H54 (cell line): ENCODE measurements around the gene PDE6C.

Experiments used
- DNase-seq: peaks from one replicate; pipeline ENCODE4 v3.0.0; 2011; ENCODE audit warnings: low spot score, mixed read lengths; ENCODE audit not compliant: insufficient read length
- FAIRE-seq: peaks from 3 replicates; lab custom pipeline; 2011; peaks lifted over from hg19 to GRCh38; lab: Jason Lieb, UNC
- POLR2A ChIP-seq: IDR thresholded peaks from 2 replicates; pipeline ENCODE4 v1.6.1; 2011; ENCODE audit warnings: low read depth, mild to moderate bottlenecking, low read length

The PDE6C gene

DNA sequence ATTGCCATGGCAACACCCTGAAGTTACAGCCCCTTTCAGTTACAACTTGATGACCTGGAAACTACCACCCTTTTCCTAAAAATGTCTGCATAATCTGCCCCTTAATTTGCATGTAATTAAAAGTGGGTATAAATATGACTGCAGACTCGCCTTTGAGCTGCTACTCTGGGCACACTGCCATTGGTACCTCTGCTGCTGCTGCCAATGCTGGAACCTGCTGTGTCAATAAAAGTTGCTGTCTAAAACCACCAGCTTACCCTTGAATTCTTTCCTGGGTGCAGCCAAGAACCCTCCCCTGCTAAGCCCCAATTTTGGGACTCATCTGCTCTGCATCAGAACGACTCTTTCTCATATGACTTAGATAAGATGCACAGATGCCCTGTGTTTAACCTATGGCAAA is 100.3 kb downstream of the PDE6C start:
- DNase-seq = no peak
- no peak for TF ChIP-seq POLR2A
- no peak for FAIRE-seq

- FAIRE-seq (no peak), DNase-seq (no peak)
- TF ChIP-seq POLR2A = no peak
Measured at GRCh38 chr10:93715345-93715744, 103.0 kb downstream of the PDE6C start.
